Prostate gland (tissue), 1 donor: Measurements from ENCODE around the gene WFIKKN2.

Source experiments
- POLR2A ChIP-seq: fragments of 450-650 bp; IDR thresholded peaks from one replicate; pipeline ENCODE4 v1.6.1; 2016; ENCODE audit warnings: antibody characterized with exemption, mild to moderate bottlenecking
- POLR2AphosphoS5 ChIP-seq: sonication (generic); formaldehyde crosslinking; IDR thresholded peaks from one replicate; pipeline ENCODE4 v1.6.1; 2017; ENCODE audit warnings: antibody characterized with exemption

DNA sequence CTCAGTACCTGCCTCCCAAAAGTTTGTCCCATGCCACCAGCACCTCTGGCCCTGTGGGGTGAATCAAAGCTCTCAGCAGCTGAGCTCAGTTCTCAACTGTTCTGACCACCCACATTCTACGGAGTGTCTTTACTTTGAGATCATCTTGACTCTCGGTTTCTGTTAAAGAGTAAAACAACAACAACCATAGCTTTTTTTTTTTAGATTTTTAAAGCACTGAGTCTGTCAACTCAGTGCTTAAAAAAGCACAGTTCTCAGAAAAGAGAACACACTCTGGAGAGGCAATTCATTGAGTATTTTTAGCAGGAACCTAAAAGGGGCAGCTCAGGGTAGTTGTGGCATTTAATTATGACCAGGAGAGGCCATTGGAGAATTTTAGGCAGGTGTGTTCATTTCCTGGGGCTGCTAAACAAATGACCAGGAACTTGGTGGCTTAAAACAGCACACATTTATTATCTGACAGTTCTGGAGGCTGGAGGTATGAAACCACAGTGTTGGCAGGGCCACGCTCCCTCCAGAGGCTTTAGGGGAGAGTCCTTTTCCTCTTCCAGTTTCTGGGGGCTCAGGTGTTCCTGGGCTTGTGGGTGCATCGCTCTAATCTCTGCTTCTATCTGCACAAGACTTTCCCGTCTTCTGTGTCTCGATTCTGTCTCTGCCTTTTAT is 6.7 kb upstream of the WFIKKN2 start:
- no peak for TF ChIP-seq POLR2AphosphoS5
- no peak for TF ChIP-seq POLR2A
